ENCODE data around the gene HECTD4.
A peak's percentile ranks its signal among the peaks of the same experiment; 100 is the strongest.

HECTD4 gene

DNA sequence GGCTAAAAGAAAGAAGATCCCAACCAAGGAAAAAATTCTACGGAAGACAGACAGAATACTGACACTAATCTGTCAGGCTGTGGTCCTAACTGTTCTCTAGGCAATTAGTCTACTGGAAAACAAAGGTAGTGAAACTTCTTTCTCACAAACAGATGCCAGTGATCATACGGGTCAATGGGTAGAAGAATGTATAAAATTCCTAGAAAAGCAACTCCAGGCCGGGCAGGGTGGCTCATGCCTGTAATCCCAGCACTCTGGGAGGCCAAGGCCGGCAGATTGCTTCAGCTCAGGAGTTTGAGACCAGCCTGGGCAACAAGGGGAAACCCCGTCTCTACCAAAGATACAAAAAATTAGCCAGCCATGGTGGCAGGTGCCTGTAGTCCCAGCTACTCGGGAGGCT is 64.8 kb downstream of the HECTD4 start:
- no peak for DNase-seq

DNA sequence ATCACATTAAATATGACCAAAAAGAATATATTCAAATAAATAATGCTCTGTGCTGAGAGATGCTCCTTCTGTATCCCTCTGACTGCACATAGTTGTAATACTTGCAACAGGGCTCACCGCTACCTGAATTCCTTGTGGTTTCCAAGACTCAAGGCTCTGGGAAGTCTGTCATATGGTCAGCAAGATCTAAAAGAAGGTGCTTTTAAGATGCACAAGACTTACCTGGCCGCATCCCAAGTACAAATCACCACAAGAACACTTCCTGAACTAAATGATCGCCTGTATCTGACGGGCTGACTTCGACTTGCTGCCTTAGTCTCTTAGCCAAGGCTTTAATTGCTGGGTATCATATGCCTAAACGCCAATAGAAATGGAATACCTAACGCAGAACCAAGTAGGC is 67.2 kb downstream of the HECTD4 start:
- DNase-seq, result no peak

DNA sequence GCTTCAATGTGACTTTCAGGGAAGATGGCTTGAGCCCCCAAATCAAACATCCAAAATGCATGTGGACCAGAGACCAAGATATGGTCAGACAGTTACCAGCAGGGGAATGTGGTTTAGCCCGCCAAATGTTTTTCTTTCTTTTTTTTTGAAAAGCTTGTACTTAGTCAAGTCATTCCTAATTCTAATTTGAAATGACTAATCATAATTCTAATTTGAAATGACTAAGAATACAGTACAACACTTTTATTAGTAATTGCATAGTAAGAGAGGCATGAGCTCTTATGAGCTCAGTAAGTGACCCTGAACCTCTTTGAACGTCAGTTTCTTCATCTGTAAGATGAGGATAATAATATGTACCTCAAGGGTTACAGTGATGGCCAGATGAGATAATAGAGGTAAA is 72.4 kb downstream of the HECTD4 start:
- DNase-seq, result no peak

DNA sequence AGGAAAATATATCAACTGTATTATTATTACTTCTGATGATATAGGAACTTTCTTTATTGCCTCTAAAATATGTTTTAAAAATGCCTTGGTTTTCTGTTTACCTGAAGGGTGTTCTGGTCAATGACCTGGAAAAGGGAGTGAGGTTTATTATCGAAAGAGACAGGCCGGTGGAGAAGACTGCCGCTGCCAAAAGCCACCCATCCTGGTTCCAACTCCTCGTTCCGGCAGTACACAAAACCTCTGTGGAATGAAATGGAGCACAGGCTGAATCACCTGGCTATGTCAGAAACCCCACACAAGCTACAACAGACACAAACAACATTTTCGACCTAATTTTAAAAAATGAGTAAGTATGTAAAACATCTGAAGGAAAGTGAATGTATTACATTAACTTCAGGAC is 73.6 kb downstream of the HECTD4 start:
- no peak for DNase-seq

DNA sequence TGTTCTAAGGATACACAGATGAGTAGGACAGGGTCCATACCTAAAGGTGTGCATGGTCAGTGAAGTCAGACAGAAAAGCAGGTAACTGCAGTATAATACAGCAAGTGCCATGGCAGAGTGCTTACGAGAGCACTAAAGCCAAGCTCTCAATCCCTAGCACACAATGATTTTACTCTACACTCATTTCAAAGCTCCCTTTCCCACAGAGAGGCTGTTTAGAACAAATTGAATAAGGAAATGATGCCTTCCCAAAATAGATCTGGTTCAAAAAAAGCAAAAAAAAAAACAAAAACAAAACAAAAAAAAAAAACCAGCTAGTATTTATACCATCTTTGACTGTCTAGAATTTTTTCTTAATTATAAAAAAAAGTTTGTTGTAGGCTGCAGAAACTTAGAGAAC is 74.1 kb downstream of the HECTD4 start:
- no peak for DNase-seq

DNA sequence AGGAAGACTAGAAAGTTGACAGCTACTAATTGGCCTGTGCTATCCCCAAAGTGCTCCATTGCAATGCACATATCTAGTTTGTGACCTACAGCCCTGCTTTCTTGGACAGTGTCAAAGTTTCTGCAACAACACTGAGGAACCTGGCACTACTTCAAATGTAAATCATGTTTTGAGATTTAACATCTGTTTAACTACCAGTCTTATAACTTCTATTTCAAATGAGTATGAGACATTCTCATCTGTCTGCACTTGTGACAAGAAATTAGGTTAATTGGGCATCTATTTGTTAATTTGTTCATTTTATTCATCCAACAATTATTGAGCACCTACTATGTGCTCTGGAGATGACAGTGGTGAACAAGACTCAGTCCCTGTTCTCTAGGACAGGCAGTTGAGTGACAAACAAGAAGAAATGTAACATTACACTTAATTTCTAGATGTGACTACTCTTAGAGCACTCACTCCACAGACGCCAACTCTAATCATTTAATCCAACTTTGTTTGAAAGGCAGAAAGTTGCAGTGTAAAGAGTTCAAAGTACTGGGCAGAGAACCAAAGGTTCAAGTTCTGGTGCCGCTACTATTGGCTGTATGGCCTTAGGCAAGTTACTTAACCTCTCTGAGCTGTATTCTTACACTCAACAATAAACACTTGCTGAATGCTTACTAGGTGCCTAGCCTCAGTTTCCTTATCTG is 74.8 kb downstream of the HECTD4 start:
- DNase-seq, result no peak

DNA sequence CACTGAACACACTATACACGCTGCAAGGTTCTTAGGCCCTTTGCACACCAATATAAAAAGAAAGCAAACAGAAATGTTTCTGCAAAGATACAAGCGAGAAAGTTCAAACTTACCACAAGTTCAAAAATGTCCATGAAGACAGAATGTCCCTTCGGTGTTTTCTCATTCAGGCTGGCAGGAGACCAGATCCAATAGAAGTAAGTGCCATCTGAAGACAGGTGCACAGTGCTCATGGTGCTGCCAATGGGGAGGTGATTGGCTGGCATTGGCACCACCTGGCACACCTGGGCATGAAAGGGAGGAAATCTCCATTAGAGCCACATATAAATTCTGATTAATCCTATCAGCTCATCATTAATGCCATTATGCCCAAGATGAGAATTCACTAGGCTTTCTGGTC is 76.3 kb downstream of the HECTD4 start:
- no peak for DNase-seq

DNA sequence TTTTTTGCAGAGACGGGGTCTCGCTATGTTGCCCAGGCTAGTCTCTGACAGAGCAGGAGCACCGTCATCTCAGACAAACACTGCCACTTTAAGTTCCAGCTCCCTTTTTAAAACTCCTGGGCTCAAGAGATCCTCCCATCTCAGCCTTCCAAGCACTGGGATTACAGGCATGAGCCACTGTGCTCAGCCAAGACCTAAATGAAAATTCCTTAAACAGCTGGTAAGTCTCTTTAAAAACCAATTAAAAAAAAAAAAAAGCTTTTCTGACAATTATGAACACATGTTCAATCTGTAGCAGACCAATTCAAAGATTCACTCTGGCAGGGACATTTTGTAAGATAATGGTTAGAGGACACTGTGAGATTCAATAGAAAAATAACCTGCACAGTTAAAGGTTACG is 77.8 kb downstream of the HECTD4 start:
- peak; percentile 66 for DNase-seq

DNA sequence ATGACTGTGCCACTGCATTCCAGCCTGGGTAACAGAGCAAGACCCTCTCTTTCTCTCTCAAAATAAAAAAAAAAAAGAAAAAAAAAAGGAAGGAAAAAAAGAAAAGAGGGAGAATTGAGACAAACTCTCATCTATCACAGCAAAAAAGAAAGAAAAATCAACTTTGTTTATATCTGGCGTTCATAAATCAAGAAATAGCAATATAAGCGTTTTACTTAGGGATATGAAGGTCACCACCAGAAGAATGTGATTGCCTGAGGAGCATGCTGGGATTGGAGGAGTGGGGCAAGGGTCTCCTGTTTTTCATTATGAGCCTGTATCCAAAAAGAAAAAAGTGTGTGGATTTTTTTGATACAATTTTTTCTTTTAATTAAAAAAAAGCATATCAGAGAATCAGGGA is 78.4 kb downstream of the HECTD4 start:
- no peak for DNase-seq

DNA sequence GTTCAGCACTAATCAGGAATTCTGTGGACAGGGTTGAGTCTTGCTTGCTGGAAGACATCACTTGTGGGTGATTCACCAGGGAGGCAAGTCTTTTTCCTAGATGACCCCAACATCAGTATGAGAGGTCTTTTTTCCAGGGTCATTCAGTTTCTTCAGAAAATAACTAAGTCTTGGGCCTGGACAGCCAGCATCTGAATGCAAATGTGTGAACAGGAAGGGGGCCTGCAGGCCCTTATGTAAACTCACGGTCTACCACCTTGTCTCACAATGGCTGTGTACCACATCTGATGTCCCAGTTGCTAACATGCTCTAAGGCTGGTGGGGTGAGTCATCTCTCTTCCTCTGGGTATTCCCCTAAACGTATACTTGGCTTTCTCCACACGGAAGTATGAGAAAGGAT is 79.2 kb downstream of the HECTD4 start:
- DNase-seq, result no peak

DNA sequence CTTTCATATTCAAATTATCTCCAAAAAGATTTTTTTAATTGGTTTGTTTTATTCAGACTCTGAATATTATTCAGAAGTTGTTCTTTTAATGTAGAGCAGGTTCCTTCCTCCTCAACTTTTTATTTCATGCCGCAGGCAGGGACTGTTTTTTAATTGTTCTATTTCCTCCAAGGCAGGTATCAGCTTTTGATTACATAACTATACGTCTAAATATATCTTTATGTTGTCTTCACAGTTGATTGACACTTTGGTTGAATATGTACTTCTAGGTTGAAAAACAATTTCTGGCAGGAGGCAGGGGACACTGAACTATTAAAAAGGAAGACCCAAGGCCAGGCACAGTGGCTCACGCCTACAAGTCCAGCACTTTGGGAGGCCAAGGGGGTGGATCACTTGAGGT is 82.5 kb downstream of the HECTD4 start:
- DNase-seq, result no peak

DNA sequence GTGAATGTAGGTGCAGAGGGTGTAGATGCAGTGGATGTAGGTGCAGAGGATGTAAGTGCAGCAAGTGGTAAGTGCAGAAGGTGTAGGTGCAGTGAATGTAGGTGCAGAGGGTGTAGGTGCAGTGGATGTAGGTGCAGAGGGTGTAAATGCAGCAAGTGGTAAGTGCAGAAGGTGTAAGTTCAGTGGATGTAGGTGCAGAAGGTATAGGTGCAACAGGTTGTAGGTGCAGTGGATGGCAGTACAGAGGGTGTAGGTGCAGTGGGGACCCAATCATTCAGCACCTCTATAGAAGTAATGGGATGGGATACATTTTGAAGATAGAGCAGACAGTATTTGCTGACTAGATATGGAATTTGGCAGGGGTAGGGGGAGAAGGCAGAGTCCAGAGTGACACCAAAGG is 85.0 kb downstream of the HECTD4 start:
- DNase-seq, result no peak

DNA sequence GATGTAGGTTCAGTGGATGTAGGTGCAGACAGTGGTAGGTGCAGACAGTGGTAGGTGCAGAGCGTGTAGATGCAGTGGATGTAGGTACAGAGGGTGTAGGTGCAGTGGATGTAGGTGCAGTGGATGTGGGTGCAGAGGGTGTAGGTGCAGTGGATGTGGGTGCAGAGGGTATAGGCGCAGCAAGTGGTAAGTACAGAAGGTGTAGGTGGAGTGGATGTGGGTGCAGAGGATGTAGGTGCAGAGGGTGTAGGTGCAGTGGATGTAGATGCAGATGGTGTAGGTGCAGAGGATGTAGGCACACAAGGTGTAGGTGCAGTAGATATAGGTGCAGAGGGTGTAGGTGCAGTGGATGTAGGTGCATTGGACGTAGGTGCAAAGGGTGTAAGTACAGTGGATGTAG is 86.0 kb downstream of the HECTD4 start:
- DNase-seq, result no peak

DNA sequence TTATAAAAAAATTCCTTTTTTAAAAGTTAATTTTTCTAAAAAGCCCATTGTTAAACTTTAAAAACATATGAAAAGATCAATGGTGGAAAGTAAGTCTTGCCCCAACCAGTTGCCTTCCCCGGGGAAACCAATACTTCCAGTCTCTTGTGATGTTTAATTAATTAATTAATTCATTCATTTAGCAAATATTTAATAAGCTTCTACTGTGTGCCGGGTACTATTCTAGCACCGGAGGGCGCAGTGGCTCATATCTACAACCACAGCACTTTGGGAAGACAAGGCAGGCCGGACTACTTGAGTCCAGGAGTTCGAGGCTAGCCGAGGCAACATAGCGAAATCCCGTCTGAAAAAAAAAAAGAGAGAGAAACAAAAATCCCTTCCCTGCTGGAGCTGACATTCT is 87.4 kb downstream of the HECTD4 start:
- DNase-seq, result peak; percentile 46

DNA sequence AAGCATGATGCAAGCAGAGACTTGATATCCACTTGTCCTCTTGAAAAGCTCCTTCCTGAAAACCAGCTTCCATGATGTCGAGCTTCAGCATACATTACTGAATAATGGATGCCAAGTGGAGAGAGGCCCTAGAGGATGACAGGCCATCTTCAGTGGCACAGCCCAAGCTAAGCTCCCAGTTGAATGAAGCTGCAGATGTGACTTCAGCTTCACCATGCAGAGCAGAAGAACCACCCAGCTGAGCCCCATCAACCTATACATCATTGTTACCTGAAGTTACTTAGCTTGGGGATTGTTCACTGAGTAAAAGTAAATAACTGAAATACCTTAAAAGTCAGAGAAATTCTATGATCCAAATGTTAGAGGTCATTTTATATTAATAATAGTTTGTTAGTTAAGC is 93.6 kb downstream of the HECTD4 start:
- DNase-seq, result no peak

DNA sequence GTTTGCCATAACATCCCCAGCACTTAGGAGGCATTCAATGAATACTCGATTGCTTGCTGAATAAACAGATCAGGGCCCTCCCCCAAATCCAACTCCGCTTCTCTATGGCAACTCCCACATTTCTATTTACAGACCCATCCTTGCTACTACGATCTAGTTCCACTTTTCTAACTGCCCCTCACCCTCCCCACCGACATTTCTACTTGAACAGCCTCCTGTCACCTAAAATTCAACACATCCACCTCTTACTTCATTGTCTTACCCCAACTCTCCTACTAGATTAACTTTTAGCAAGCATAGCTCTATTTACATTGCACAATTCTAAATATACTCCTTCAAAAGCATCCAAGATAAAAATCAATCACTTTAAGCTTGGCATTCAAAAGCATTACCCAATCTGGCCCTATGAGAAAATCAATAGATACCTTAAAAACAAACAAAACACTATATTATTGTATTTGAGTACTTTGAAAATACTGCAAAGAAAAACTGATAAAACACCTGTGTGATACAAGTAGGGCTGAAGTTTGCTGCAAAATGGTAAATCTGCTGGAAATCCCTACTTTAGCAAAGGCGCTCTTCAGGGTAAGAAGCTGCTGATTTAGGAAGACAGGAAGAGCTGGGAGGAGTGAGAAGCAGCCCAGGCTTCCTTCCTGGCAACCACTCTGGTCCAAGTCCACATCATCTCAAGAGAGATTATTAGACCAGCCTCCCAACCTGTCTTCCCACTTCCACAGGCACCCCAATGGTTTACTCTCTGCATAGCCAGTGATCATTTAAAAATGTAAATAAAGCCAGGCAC is 96.4 kb downstream of the HECTD4 start:
- DNase-seq, result no peak

DNA sequence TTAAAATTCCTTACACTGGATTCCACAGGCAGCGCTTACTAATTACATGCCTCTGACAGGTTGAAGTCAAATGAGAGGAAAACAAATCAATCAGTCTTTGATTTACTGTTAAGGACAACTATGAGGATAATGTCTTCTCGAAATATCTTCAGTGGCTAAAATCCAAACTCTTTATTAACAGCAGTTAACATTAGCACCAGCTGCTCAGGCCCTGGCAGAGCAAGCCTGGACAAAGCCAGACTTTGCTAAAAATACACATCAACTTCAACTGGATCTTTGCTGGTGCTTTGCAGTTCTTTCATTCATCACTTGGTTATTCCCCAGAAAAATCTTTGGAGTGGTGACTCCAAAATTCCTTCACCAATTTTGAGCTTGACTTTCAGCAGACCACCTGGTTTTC is 98.7 kb downstream of the HECTD4 start:
- DNase-seq, result no peak

DNA sequence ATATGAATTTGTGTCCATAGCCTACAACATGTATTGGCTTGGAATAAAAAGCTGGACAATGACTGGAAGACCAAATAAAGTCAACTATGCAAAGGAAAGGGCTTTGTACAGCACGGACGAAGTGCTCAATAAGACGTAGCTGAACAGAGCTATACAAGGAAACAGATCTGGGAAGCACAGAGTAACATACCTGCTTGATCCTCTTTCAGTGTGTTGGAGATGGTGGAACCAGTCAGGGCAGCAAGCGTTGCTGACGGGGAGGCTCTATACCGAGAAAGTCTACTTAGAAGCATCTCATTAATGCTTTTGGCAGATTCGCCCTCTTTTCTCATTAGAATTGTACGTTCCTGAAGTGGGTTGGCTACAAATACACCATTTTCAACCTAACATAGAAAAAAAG is 99.3 kb downstream of the HECTD4 start:
- no peak for DNase-seq

DNA sequence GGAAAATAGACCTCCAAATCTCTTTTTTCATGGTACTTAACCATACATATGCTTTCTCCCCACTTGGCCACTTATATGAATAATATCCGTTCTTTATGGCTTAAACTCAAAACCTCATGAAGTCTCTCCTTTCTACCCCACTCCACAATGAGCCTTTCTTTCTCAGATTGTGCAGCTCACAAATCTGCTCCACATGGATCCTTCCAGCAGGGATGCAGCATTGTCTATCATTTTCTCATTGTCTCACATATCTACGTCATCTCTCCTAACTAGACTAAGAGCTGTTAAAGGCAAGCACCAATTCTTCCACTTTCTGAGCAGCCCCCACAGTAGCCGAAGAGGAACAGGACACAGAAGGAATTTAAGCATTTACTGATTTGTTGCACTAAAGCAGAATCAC is 106.4 kb downstream of the HECTD4 start:
- no peak for DNase-seq

DNA sequence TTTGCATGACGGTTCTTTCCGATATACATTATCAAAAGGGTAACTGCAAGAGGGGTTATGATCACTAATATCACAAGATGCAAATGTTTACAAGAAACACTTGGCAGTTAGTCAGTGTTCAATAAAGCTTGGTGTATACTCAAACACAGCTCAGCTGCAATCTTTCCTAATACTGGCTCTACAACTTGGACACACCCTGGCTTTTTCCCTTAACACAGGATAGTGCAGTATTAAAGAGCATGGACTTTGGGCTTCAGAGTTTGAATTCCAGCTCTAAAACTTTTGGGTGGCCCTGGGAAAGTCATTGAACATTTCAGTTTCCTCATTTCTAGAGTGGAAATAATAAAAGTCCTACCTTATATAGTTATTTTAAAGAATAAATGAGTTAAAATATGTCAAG is 107.0 kb downstream of the HECTD4 start:
- no peak for DNase-seq

DNA sequence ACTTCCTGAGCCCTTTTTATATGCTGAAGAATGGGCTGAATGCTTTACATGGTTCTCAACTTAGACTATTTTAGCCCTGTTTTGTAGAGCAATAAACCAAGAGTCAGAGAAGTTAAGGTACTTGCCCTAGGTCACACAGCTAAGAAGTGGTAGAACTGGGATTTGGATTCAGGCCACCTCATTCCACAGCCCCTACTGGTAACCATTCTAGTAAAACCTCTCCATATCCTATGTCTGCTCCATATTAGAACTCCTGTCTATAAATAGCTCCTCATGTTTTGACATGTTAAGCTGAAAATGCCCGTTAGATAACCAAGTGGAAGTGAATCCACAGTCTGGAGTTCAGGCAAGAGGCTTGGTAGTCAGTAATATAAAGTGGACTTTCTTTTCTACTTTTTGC is 111.6 kb downstream of the HECTD4 start:
- DNase-seq, result no peak

DNA sequence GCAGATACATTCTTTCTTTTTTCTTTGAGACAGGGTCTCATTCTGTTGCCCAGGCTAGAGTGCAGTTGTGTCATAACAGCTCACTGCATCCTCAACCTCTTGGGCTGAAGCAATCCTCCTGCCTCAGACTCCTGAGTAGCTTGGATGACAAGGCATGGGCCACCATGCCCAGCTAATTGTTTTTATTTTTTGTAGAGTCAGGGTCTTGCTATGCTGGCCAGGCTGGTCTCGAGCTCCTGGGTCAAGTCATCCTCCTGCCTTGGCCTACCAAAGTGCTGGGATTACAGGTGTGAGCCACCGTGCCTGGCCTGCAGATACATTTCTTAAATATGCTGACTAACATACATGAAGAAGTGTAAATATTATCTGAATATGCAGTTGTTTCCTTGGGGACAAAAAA is 115.8 kb downstream of the HECTD4 start:
- no peak for DNase-seq

DNA sequence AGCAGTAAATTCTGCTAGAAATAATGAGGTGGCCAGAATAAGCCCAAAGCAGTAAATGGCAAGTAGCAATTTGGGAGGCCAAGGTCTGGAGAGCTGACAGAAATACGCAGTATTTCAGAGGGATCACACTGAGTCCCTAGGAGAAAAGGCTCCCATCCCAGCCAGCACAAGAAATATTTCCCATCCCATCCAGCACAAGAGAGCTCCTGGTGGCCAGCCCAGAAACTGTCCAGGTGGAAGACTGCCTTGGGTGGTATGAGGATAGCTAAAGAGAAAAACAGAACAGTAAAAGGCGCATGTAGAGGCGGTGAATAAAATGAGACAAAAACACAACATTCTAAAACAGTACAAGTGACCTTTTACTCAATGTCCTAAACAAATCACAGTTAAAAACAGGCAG is 120.7 kb downstream of the HECTD4 start:
- DNase-seq, result peak; percentile 33

DNA sequence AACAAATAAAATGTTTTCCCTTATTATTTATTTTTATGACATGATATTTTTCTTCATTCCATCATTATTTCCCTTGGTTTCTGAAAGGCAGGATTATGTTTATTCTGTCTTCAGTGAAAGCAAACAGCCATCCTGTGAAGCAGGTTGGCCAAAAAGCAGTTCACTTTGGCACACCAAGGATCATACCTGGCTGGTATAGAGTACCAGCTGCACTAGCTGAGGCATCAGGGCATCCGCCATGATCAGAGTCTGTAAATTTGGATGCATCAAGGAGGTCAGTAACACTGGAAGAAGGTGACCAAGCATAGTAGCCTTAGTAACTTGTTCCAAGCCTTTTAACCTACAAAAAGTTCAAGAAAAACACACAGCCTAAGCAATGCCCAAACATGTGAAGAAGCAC is 123.3 kb downstream of the HECTD4 start:
- no peak for DNase-seq

DNA sequence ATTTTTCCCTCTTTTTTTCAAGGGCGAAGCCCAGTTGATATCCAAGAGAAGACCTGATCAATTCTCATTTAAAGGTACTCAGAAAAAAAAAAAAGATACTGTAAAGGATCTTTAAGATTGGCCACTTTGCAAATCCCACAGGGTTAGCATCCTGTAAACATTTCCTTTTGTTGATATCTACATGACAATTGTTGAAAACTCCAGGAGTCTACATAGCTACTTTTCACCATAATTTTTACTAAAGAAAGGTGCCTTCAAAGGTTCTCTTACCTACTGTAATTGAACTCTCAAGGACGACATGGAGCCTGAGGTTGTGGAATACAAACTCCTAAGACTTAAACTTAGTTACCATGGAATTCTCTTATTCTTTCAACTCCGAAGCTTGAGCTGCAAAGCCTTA is 125.5 kb downstream of the HECTD4 start:
- no peak for DNase-seq

Data from NCI-H82 (cell line).